ENCODE data around the gene FHIP1A.
"Not testable (repeated sequence)": the region's sequence is repeated elsewhere in the genome, so short reads cannot be mapped to it uniquely, and the experiment has no call there.

The FHIP1A gene

DNA sequence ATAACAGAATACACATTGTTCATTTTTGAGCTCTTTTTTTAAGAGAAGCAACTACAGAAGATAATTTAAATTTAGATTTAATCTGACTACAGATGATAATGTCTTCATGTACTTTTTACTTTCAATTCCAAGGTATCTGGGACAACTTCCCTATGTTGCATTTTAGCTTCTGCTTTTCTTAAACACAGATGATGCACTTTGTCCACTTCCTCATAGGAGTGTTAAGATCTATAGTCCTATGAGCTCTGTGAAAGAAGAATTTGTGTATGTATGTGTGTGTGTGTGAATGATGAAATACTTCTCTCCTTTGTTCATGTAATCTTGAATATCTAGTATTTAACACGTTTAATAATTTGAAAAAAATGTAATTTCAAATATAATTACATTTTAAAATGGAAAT is 5.3 kb upstream of the FHIP1A start:
- TF ChIP-seq JUND (IDR thresholded peaks at IDR 0.05; ENCODE audit: low read depth) = no peak
- no peak for DNase-seq (ENCODE audit: low read depth in 1 of 2, low spot score in 1 of 2)
- in situ Hi-C loops (cut with HindIII; ENCODE audit: low pct_unique_long_range_greater_than_20kb, low sequenced_read_pairs) = no loop called here

- DNase-seq (ENCODE audit: low read depth in 1 of 2, low spot score in 1 of 2); in situ Hi-C loops (cut with HindIII; ENCODE audit: low pct_unique_long_range_greater_than_20kb, low sequenced_read_pairs): not testable (repeated sequence)
Measured at GRCh38 chr4:151404802-151405201, 4.2 kb upstream of the FHIP1A start.

GRCh38 chr4:151407018-151407417 is 2.0 kb upstream of the FHIP1A start:
- DNase-seq (ENCODE audit: low read depth in 1 of 2, low spot score in 1 of 2) = no peak
- in situ Hi-C loops (cut with HindIII; ENCODE audit: low pct_unique_long_range_greater_than_20kb, low sequenced_read_pairs) = no loop called here
- TF ChIP-seq JUND (IDR thresholded peaks at IDR 0.05; ENCODE audit: low read depth) = no peak

GRCh38 chr4:151407466-151408379 is 1.3 kb upstream of the FHIP1A start:
- no peak for TF ChIP-seq JUND (IDR thresholded peaks at IDR 0.05; ENCODE audit: low read depth)
- in situ Hi-C loops (cut with HindIII; ENCODE audit: low pct_unique_long_range_greater_than_20kb, low sequenced_read_pairs) = no loop called here
- peak; percentile 10 to 28 for DNase-seq (ENCODE audit: low read depth in 1 of 2, low spot score in 1 of 2)

- DNase-seq (ENCODE audit: low read depth in 1 of 2, low spot score in 1 of 2) = no peak
- in situ Hi-C loops (cut with HindIII; ENCODE audit: low pct_unique_long_range_greater_than_20kb, low sequenced_read_pairs) = no loop called here
- TF ChIP-seq JUND (IDR thresholded peaks at IDR 0.05; ENCODE audit: low read depth) = no peak
Measured at GRCh38 chr4:151408380-151408629, 671 bp upstream of the FHIP1A start.

- DNase-seq (ENCODE audit: low read depth in 1 of 2, low spot score in 1 of 2) = peak; percentile 38 to 72
- TF ChIP-seq JUND (IDR thresholded peaks at IDR 0.05; ENCODE audit: low read depth) = no peak
- in situ Hi-C loops (cut with HindIII; ENCODE audit: low pct_unique_long_range_greater_than_20kb, low sequenced_read_pairs) = no loop called here
Measured at GRCh38 chr4:151409470-151410313, 716 bp downstream of the FHIP1A start.

DNA sequence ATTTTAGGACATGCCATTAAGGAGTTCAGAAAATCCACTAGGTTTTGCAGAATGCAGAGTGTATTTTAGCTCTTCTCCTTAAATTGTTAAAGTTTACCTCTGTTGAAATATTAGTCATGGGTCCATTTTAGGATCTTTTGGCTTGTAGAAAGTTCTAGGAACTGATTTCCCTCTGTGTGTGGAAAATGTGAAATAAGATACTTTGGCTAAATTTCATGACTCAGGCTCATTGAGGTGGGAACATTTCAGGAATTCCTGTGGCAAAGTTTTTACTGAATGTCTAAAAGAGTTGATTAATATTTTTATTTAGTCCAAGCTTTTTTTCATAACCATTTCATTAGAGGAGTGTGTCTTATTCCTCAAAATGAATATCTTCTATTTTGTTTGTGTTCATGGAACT is 7.0 kb downstream of the FHIP1A start:
- no peak for TF ChIP-seq JUND (IDR thresholded peaks at IDR 0.05; ENCODE audit: low read depth)
- DNase-seq (ENCODE audit: low read depth in 1 of 2, low spot score in 1 of 2) = no peak
- in situ Hi-C loops (cut with HindIII; ENCODE audit: low pct_unique_long_range_greater_than_20kb, low sequenced_read_pairs) = no loop called here

DNA sequence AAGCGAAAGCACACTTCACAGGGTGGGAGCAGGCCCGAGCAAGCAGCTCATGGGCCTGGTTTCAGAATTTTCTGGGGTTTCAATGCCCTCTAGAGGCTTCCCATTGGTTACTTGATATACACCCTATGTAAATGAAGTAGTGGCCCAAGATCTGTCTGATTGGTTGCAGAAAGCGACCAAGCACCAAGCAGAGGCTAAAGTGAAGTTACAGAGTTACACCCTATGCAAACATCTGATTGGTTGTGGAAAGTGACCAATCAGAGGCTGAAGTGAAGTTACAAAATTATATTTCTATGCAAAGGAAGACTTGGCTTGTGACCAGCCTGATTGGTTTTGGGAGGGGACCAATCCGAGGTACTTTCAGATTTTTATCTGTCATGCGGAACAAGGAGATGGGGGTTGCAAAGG is 8.2 kb downstream of the FHIP1A start:
- in situ Hi-C loops (cut with HindIII; ENCODE audit: low pct_unique_long_range_greater_than_20kb, low sequenced_read_pairs) = no loop called here

DNA sequence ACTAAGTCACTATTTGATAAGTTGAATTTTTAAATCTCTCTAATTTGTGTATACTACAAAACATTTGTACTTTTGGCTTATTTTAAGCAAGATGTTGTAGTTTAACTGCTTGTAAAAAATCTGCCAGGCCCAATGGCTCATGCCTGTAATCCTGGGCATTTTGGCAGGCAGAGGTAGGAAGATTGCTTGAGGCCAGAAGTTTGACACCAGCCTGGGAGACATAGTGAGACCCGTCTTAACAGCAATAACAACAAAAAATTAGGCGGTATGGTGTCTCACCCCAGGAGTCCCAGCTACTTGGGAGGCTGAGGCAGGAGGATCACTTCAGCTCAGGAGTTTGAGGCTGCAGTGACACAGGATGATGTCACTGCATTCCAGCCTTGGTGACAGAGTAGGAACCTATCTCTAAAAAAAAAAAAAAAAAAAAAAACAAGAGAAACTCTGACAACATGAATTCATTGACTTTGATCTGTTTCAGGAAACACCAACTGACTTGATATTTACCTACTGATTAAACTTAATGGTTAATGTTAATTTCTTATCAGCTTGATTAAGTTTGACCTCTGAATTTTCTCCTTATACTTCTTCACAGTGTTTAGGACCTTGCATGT is 8.9 kb downstream of the FHIP1A start:
- no peak for DNase-seq (ENCODE audit: low read depth in 1 of 2, low spot score in 1 of 2)

More for the DNA sequence above, 8.2 kb downstream of the FHIP1A start:
- peak in 1 of 2 experiments; percentile 29 for DNase-seq (ENCODE audit: low read depth in 1 of 2, low spot score in 1 of 2)
- no peak for TF ChIP-seq JUND (IDR thresholded peaks at IDR 0.05; ENCODE audit: low read depth)

GRCh38 chr4:151418385-151418784 is 9.4 kb downstream of the FHIP1A start:
- TF ChIP-seq JUND (IDR thresholded peaks at IDR 0.05; ENCODE audit: low read depth) = no peak
- DNase-seq (ENCODE audit: low read depth in 1 of 2, low spot score in 1 of 2) = no peak
- in situ Hi-C loops (cut with HindIII; ENCODE audit: low pct_unique_long_range_greater_than_20kb, low sequenced_read_pairs) = no loop called here

More for the DNA sequence above, 8.9 kb downstream of the FHIP1A start:
- no peak for TF ChIP-seq JUND (IDR thresholded peaks at IDR 0.05; ENCODE audit: low read depth)
- in situ Hi-C loops (cut with HindIII; ENCODE audit: low pct_unique_long_range_greater_than_20kb, low sequenced_read_pairs) = no loop called here

DNA sequence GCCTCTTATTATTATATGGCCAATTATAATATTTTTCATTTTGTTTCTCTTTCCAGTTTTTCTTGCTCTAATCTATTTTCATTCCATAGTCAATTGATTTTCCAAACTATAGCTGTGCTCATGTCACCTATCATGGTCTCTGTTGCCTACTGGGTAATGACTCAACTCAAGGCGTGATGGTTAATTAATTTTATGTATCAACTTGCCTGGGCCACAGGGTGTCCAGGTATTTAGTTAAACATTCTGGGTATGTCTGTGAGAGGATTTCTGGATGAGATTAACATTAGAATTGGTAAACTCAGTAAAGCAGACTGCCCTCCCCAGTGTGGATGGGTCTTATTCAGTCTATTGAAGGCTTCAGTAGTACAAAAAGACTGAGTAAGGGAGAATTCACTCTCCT is 9.9 kb downstream of the FHIP1A start:
- in situ Hi-C loops (cut with HindIII; ENCODE audit: low pct_unique_long_range_greater_than_20kb, low sequenced_read_pairs) = no loop called here
- TF ChIP-seq JUND (IDR thresholded peaks at IDR 0.05; ENCODE audit: low read depth) = no peak
- no peak for DNase-seq (ENCODE audit: low read depth in 1 of 2, low spot score in 1 of 2)

DNA sequence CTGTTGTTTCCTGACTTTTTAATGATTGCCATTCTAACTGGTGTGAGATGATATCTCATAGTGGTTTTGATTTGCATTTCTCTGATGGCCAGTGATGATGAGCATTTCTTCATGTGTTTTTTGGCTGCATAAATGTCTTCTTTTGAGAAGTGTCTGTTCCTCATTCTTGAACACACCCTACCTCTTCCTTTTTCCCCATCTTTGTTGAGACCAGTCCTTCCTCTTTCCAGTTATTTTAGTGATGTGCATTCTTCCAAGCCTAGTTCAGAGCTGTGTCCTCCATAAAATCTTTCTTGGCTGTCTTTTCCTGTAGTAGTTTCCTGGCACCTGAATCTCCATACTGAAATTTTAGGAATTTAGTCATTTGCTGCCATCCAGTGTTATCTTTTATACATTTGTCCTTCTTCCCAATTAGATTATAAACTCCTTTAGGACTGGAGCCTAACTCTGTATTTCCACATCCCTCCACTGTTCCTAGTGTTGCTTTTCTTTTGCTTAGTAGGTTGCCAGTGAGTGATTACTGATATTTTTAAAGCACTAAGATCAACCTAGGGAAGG is 11.4 kb downstream of the FHIP1A start:
- in situ Hi-C loops (cut with HindIII; ENCODE audit: low pct_unique_long_range_greater_than_20kb, low sequenced_read_pairs) = no loop called here
- TF ChIP-seq JUND (IDR thresholded peaks at IDR 0.05; ENCODE audit: low read depth) = no peak
- DNase-seq (ENCODE audit: low read depth in 1 of 2, low spot score in 1 of 2) = no peak

Measured in T47D (cell line).